ENCODE results near the gene RXFP2. TPM values are rescaled to one million over a fixed set of nuclear protein-coding genes. Genes with fewer than 3 reads are reported as not detected.
A peak's percentile ranks its signal among the peaks of the same experiment; 100 is the strongest.

The RXFP2 gene
- total and polyA plus RNA-seq, 4 experiments from 2014 or later, result not detected

- Mint-ChIP-seq H3K27ac (no peak overlapping the region), H3K27me3 (peaks cover 4 to 7% of the 10 kb centered on the region in 2 donors), H3K4me1 (peaks cover 8 to 19% (median 13%) of the 10 kb centered on the region in 4 donors), H3K4me3 (no peak overlapping the region), H3K36me3 (no peaks in the 10 kb centered on the region), H3K9me3 (peaks cover 0 to 4% (median 0%) of the 10 kb centered on the region in 8 donors)
- H3K36me3 ChIP-seq (ENCODE audit: insufficient read depth, low read length), result no peaks in the 10 kb centered on the region
- CTCF ChIA-PET (ENCODE audit: partially characterized antibody), result no interaction called here
- H3K27ac ChIP-seq (ENCODE audit: low read depth, low read length), result no peak overlapping the region
- H3K27me3 ChIP-seq (ENCODE audit: insufficient read depth, low read length), result no peaks in the 10 kb centered on the region
- H3K4me1 ChIP-seq (ENCODE audit: insufficient read depth, low read length), result peaks cover 9% of the 10 kb centered on the region
- POLR2A ChIA-PET (ENCODE audit: partially characterized antibody), result no interaction called here
- DNase-seq, result no peak
- no peak overlapping the region for H3K4me3 ChIP-seq (ENCODE audit: low read length in 2 of 2)
- no peaks in the 10 kb centered on the region for H3K9me3 ChIP-seq (ENCODE audit: control insufficient read depth in 1 of 2, low read length in 2 of 2)
- intact Hi-C loops (cut with micrococcal nuclease), result no loop called here
Observed at GRCh38 chr13:31775148-31775547, 35.8 kb downstream of the RXFP2 start.

GRCh38 chr13:31775686-31776085, 36.4 kb downstream of the RXFP2 start:
- H3K36me3 ChIP-seq (ENCODE audit: insufficient read depth, low read length), result no peaks in the 10 kb centered on the region
- H3K27ac ChIP-seq (ENCODE audit: low read depth, low read length), result no peak overlapping the region
- H3K4me1 ChIP-seq (ENCODE audit: insufficient read depth, low read length), result peaks cover 9% of the 10 kb centered on the region
- H3K4me3 ChIP-seq (ENCODE audit: low read length in 2 of 2), result no peak overlapping the region
- no peak overlapping the region for H3K27ac Mint-ChIP-seq
- POLR2A ChIA-PET (ENCODE audit: partially characterized antibody), result no interaction called here
- CTCF ChIA-PET (ENCODE audit: partially characterized antibody), result no interaction called here
- no peaks in the 10 kb centered on the region for H3K27me3 ChIP-seq (ENCODE audit: insufficient read depth, low read length)
- H3K27me3 Mint-ChIP-seq, result peaks cover 4 to 7% of the 10 kb centered on the region in 2 donors
- no peaks in the 10 kb centered on the region for H3K36me3 Mint-ChIP-seq
- peaks cover 8 to 19% (median 13%) of the 10 kb centered on the region in 4 donors for H3K4me1 Mint-ChIP-seq
- DNase-seq, result no peak
- H3K4me3 Mint-ChIP-seq, result no peak overlapping the region
- no peaks in the 10 kb centered on the region for H3K9me3 ChIP-seq (ENCODE audit: control insufficient read depth in 1 of 2, low read length in 2 of 2)
- intact Hi-C loops (cut with micrococcal nuclease), result no loop called here
- H3K9me3 Mint-ChIP-seq, result peaks cover 0 to 4% (median 0%) of the 10 kb centered on the region in 8 donors

GRCh38 chr13:31781064-31781463, 41.7 kb downstream of the RXFP2 start:
- Histone ChIP-seq H3K4me1 (ENCODE audit: insufficient read depth, low read length) (no peaks in the 10 kb centered on the region), H3K9me3 (ENCODE audit: control insufficient read depth in 1 of 2, low read length in 2 of 2) (no peaks in the 10 kb centered on the region), H3K27me3 (ENCODE audit: insufficient read depth, low read length) (no peaks in the 10 kb centered on the region), H3K27ac (ENCODE audit: low read depth, low read length) (no peak overlapping the region), H3K36me3 (ENCODE audit: insufficient read depth, low read length) (no peaks in the 10 kb centered on the region), H3K4me3 (ENCODE audit: low read length in 2 of 2) (no peak overlapping the region)
- Mint-ChIP-seq H3K9me3 (peaks cover 0 to 1% (median 0%) of the 10 kb centered on the region in 8 donors), H3K4me1 (no peaks in the 10 kb centered on the region), H3K4me3 (no peak overlapping the region), H3K36me3 (no peaks in the 10 kb centered on the region), H3K27me3 (peaks cover 7 to 12% of the 10 kb centered on the region in 2 donors), H3K27ac (no peak overlapping the region)
- POLR2A ChIA-PET (ENCODE audit: partially characterized antibody), result no interaction called here
- intact Hi-C loops (cut with micrococcal nuclease), result no loop called here
- CTCF ChIA-PET (ENCODE audit: partially characterized antibody), result no interaction called here
- no peak for DNase-seq

- ChIA-PET CTCF (ENCODE audit: partially characterized antibody) (no interaction called here), POLR2A (ENCODE audit: partially characterized antibody) (no interaction called here)
- H3K27ac ChIP-seq (ENCODE audit: low read depth, low read length), result no peak overlapping the region
- no peaks in the 10 kb centered on the region for H3K4me1 ChIP-seq (ENCODE audit: insufficient read depth, low read length)
- H3K9me3 Mint-ChIP-seq, result no peaks in the 10 kb centered on the region
- no peak overlapping the region for H3K27ac Mint-ChIP-seq
- no peak overlapping the region for H3K4me3 Mint-ChIP-seq
- H3K4me3 ChIP-seq (ENCODE audit: low read length in 2 of 2), result no peak overlapping the region
- no peaks in the 10 kb centered on the region for H3K36me3 ChIP-seq (ENCODE audit: insufficient read depth, low read length)
- no peaks in the 10 kb centered on the region for H3K4me1 Mint-ChIP-seq
- no peak for DNase-seq
- H3K9me3 ChIP-seq (ENCODE audit: control insufficient read depth in 1 of 2, low read length in 2 of 2), result no peaks in the 10 kb centered on the region
- intact Hi-C loops (cut with micrococcal nuclease), result no loop called here
- no peaks in the 10 kb centered on the region for H3K36me3 Mint-ChIP-seq
- H3K27me3 Mint-ChIP-seq, result peaks cover 3 to 7% of the 10 kb centered on the region in 2 donors
- no peaks in the 10 kb centered on the region for H3K27me3 ChIP-seq (ENCODE audit: insufficient read depth, low read length)
Observed at GRCh38 chr13:31786011-31786410, 46.7 kb downstream of the RXFP2 start.

- Mint-ChIP-seq H3K9me3 (no peaks in the 10 kb centered on the region), H3K27ac (peak overlapping the region in 1 of 7 donors; percentile 22), H3K4me3 (no peak overlapping the region), H3K4me1 (no peaks in the 10 kb centered on the region), H3K36me3 (no peaks in the 10 kb centered on the region), H3K27me3 (peaks cover 0 to 6% of the 10 kb centered on the region in 2 donors)
- H3K4me1 ChIP-seq (ENCODE audit: insufficient read depth, low read length), result no peaks in the 10 kb centered on the region
- intact Hi-C loops (cut with micrococcal nuclease), result no loop called here
- DNase-seq, result no peak
- H3K4me3 ChIP-seq (ENCODE audit: low read length in 2 of 2), result no peak overlapping the region
- H3K9me3 ChIP-seq (ENCODE audit: control insufficient read depth in 1 of 2, low read length in 2 of 2), result no peaks in the 10 kb centered on the region
- no peaks in the 10 kb centered on the region for H3K36me3 ChIP-seq (ENCODE audit: insufficient read depth, low read length)
- ChIA-PET CTCF (ENCODE audit: partially characterized antibody) (no interaction called here), POLR2A (ENCODE audit: partially characterized antibody) (no interaction called here)
- H3K27ac ChIP-seq (ENCODE audit: low read depth, low read length), result no peak overlapping the region
- no peaks in the 10 kb centered on the region for H3K27me3 ChIP-seq (ENCODE audit: insufficient read depth, low read length)
Observed at GRCh38 chr13:31790992-31791391, 51.7 kb downstream of the RXFP2 start.

- Histone ChIP-seq H3K36me3 (ENCODE audit: insufficient read depth, low read length) (no peaks in the 10 kb centered on the region), H3K27me3 (ENCODE audit: insufficient read depth, low read length) (no peaks in the 10 kb centered on the region), H3K9me3 (ENCODE audit: control insufficient read depth in 1 of 2, low read length in 2 of 2) (no peaks in the 10 kb centered on the region), H3K4me3 (ENCODE audit: low read length in 2 of 2) (no peak overlapping the region), H3K4me1 (ENCODE audit: insufficient read depth, low read length) (no peaks in the 10 kb centered on the region), H3K27ac (ENCODE audit: low read depth, low read length) (no peak overlapping the region)
- Mint-ChIP-seq H3K27ac (no peak overlapping the region), H3K4me3 (no peak overlapping the region), H3K4me1 (peaks cover 0 to 3% (median 0%) of the 10 kb centered on the region in 4 donors), H3K27me3 (peaks cover 0 to 9% of the 10 kb centered on the region in 2 donors), H3K9me3 (no peaks in the 10 kb centered on the region), H3K36me3 (no peaks in the 10 kb centered on the region)
- ChIA-PET CTCF (ENCODE audit: partially characterized antibody) (no interaction called here), POLR2A (ENCODE audit: partially characterized antibody) (interaction anchor here (1.0 kb wide), 1 partner anchor 13 kb away, joined by 3 read pairs; no protein-coding TSS in a partner anchor)
- intact Hi-C loops (cut with micrococcal nuclease), result no loop called here
- no peak for DNase-seq
Observed at GRCh38 chr13:31793246-31793645, 53.9 kb downstream of the RXFP2 start.

GRCh38 chr13:31794452-31794851, 55.1 kb downstream of the RXFP2 start:
- intact Hi-C loops (cut with micrococcal nuclease), result no loop called here
- POLR2A ChIA-PET (ENCODE audit: partially characterized antibody), result no interaction called here
- Histone ChIP-seq H3K36me3 (ENCODE audit: insufficient read depth, low read length) (no peaks in the 10 kb centered on the region), H3K4me3 (ENCODE audit: low read length in 2 of 2) (no peak overlapping the region), H3K27me3 (ENCODE audit: insufficient read depth, low read length) (no peaks in the 10 kb centered on the region), H3K27ac (ENCODE audit: low read depth, low read length) (no peak overlapping the region), H3K4me1 (ENCODE audit: insufficient read depth, low read length) (no peaks in the 10 kb centered on the region), H3K9me3 (ENCODE audit: control insufficient read depth in 1 of 2, low read length in 2 of 2) (no peaks in the 10 kb centered on the region)
- no peak for DNase-seq
- peaks cover 0 to 3% (median 1%) of the 10 kb centered on the region in 4 donors for H3K4me1 Mint-ChIP-seq
- H3K4me3 Mint-ChIP-seq, result no peak overlapping the region
- H3K9me3 Mint-ChIP-seq, result no peaks in the 10 kb centered on the region
- no peak overlapping the region for H3K27ac Mint-ChIP-seq
- H3K36me3 Mint-ChIP-seq, result no peaks in the 10 kb centered on the region
- H3K27me3 Mint-ChIP-seq, result peaks cover 0 to 9% of the 10 kb centered on the region in 2 donors
- CTCF ChIA-PET (ENCODE audit: partially characterized antibody), result no interaction called here
